K562 (cell line): ENCODE results near the gene RALGAPA2. TPM values are rescaled to one million over a fixed set of nuclear protein-coding genes. Genes with fewer than 3 reads are reported as not detected.

Experiments
- ATAC-seq: fragments of 200-7000 bp; cut with Tn5 transposase; 3 replicates; pipeline ENCODE4 v1.9.1; 2020; ENCODE audit warnings: moderate library complexity
- BruUV-seq: library from RNA; stranded (reverse); fragments of 400-500 nt; replicated peaks from 2 replicates; lab custom pipeline; 2021; lab: Mats Ljungman, UMichigan
- CTCF ChIA-PET: fragments of 300-600 bp; formaldehyde crosslinking; extraction: SDS; loops from one replicate; lab custom pipeline; 2021; ENCODE audit warnings: low intra/inter-chr PET ratio; lab: Yijun Ruan, JAX
- POLR2A ChIA-PET: fragments of 300-600, 350-650 bp; sonication (Branson Sonifier 250); formaldehyde crosslinking; extraction: SDS; loops from one replicate; lab custom pipeline; 2021; ENCODE audit warnings: antibody characterized with exemption, inconsistent platforms; lab: Yijun Ruan, JAX
- DNase-seq, 4 experiments: peaks; one replicate each; pipeline versions ENCODE4 v3.0.0 to v3.0.0-alpha.2; 2011 to 2018; ENCODE audit warnings: low spot score in 3 of 4, mixed read lengths in 3 of 4; ENCODE audit errors: extremely low read depth in 1 of 4
- FAIRE-seq: peaks from 2 replicates; lab custom pipeline; 2011; peaks lifted over from hg19 to GRCh38; lab: Jason Lieb, UNC
- H2AFZ ChIP-seq: 2 replicates; pipeline ENCODE4 v1.6.0; 2011; ENCODE audit warnings: low read depth, low read length, control low read depth, inconsistent platforms
- H3K27ac ChIP-seq: fragments of 200-600 bp; 3 replicates; pipeline ENCODE4 v1.8.0; 2011; ENCODE audit warnings: low read depth, mild to moderate bottlenecking, control low read depth, inconsistent platforms, low read length, moderate library complexity, mixed read lengths; ENCODE audit errors: extremely low read depth
- H3K27me3 ChIP-seq, 2 experiments: fragments of 300-600 bp in 1 of 2; 2 replicates in 1 of 2; 3 replicates in 1 of 2; pipeline versions ENCODE4 v1.6.0 to v1.8.0; 2011; ENCODE audit warnings: inconsistent platforms in 2 of 2, low read length in 2 of 2, mild to moderate bottlenecking in 1 of 2, mixed read lengths in 1 of 2, moderate library complexity in 1 of 2; ENCODE audit not compliant: control insufficient read depth in 2 of 2, insufficient read depth in 2 of 2
- H3K36me3 ChIP-seq: fragments of 300-600 bp; 3 replicates; pipeline ENCODE4 v1.8.0; 2011; ENCODE audit warnings: mild to moderate bottlenecking, low read length, inconsistent platforms; ENCODE audit not compliant: control insufficient read depth, insufficient read depth
- H3K4me1 ChIP-seq, 2 experiments: fragments of 200-600 bp in 1 of 2; replicated peaks in 1 of 2; 2 replicates in 1 of 2; 3 replicates in 1 of 2; pipeline versions ENCODE4 v1.5.1 to v1.8.0; 2011; ENCODE audit warnings: inconsistent platforms in 2 of 2, low read length in 2 of 2, mild to moderate bottlenecking in 1 of 2, mixed read lengths in 1 of 2, moderate library complexity in 1 of 2; ENCODE audit not compliant: control insufficient read depth in 2 of 2, insufficient read depth in 2 of 2
- H3K4me2 ChIP-seq: 2 replicates; pipeline ENCODE4 v1.6.1; 2011; ENCODE audit warnings: low read length, control low read depth, inconsistent platforms, mixed read lengths; ENCODE audit not compliant: insufficient read depth
- H3K4me3 ChIP-seq: fragments of 200-600 bp; sonication (generic), shearing (Covaris generic); 2 replicates; pipeline ENCODE4 v1.5.1; 2016; ENCODE audit warnings: control low read depth, inconsistent platforms
- H3K79me2 ChIP-seq: fragments of 200-600 bp; 3 replicates; pipeline ENCODE4 v1.8.0; 2011; ENCODE audit warnings: low read length, inconsistent platforms; ENCODE audit not compliant: control insufficient read depth, insufficient read depth
- H3K9ac ChIP-seq, 2 experiments: 2 replicates each; pipeline versions ENCODE4 v1.6.0 to v1.6.1; 2011; ENCODE audit warnings: low read depth in 2 of 2, low read length in 2 of 2, control low read depth in 1 of 2, inconsistent platforms in 1 of 2, mild to moderate bottlenecking in 1 of 2, mixed read lengths in 1 of 2; ENCODE audit not compliant: insufficient read depth in 1 of 2
- H3K9me1 ChIP-seq: one replicate; pipeline ENCODE4 v1.6.0; 2011; ENCODE audit warnings: inconsistent platforms, mild to moderate bottlenecking, low read length, moderate library complexity; ENCODE audit not compliant: control insufficient read depth, insufficient read depth
- H3K9me3 ChIP-seq: replicated peaks from 2 replicates; pipeline ENCODE4 v1.5.1; 2011; ENCODE audit warnings: low read depth, low read length, inconsistent platforms; ENCODE audit not compliant: control insufficient read depth, insufficient read depth
- H4K20me1 ChIP-seq: replicated peaks from 2 replicates; pipeline ENCODE4 v1.6.1; 2011; ENCODE audit warnings: low read length, inconsistent platforms, mixed read lengths; ENCODE audit not compliant: control insufficient read depth, insufficient read depth
- ARID1B ChIP-seq: fragments of 450-650 bp; IDR thresholded peaks from 2 replicates; pipeline ENCODE4 v1.6.1; 2016; ENCODE audit warnings: antibody characterized with exemption, mild to moderate bottlenecking, inconsistent platforms
- CBFA2T2 ChIP-seq: fragments of 450-650 bp; conservative IDR thresholded peaks from 2 replicates; pipeline ENCODE4 v1.6.1; 2017; ENCODE audit warnings: mild to moderate bottlenecking
- CBX3 ChIP-seq, 2 experiments: IDR thresholded peaks; 1 replicate in 1 of 2; 2 replicates in 1 of 2; pipeline ENCODE4 v1.6.1; 2012; ENCODE audit warnings: inconsistent platforms in 2 of 2, low read length in 2 of 2, borderline replicate concordance in 1 of 2, control low read depth in 1 of 2
- DDX20 ChIP-seq: fragments of 450-650 bp; IDR thresholded peaks from 2 replicates; pipeline ENCODE4 v1.6.1; 2016; ENCODE audit warnings: missing genetic modification characterization, low read depth, mild to moderate bottlenecking, missing compliant biosample characterization, moderate library complexity
- MECOM ChIP-seq: fragments of 250-450 bp; sonication (Bioruptor Pico); IDR thresholded peaks from 2 replicates; pipeline ENCODE4 v1.8.0; 2022; ENCODE audit warnings: inconsistent platforms
- PURB ChIP-seq: sonication (generic); formaldehyde crosslinking; IDR thresholded peaks from 2 replicates; pipeline ENCODE4 v1.9.0; 2021; ENCODE audit warnings: low read depth, mild to moderate bottlenecking, missing genetic modification reagents
- RAD51 ChIP-seq: fragments of 450-650 bp; IDR thresholded peaks from 2 replicates; pipeline ENCODE4 v1.7.1; 2016; ENCODE audit warnings: low read depth, mild to moderate bottlenecking, borderline replicate concordance
- RUNX1 ChIP-seq: sonication (generic); IDR thresholded peaks from 2 replicates; pipeline ENCODE4 v1.6.1; 2016; ENCODE audit warnings: antibody characterized with exemption, low read depth
- TAF7 ChIP-seq: fragments of 450-650 bp; IDR thresholded peaks from 2 replicates; pipeline ENCODE4 v1.6.1; 2016; ENCODE audit warnings: missing genetic modification characterization, missing compliant biosample characterization
- ZNF140 ChIP-seq: fragments of 250-450 bp; sonication (Bioruptor Pico); IDR thresholded peaks from 2 replicates; pipeline ENCODE4 v1.8.0; 2021; ENCODE audit warnings: moderate library complexity, mild to moderate bottlenecking, inconsistent platforms
- ZNF785 ChIP-seq: fragments of 250-450 bp; sonication (Bioruptor Pico); IDR thresholded peaks from 2 replicates; pipeline ENCODE4 v1.4.0; 2020; ENCODE audit warnings: mild to moderate bottlenecking
- WGBS: fragments of 100-300 bp; shearing (Covaris generic); methylation state at CpG from one replicate; pipeline ENCODE4 v1.1.6; 2016; ENCODE audit warnings: low coverage, mixed read lengths; ENCODE audit not compliant: insufficient coverage; ENCODE audit errors: missing lambda C conversion rate; 5-methylcytosine and 5-hydroxymethylcytosine counted together
- in situ Hi-C: fragments of 300-500 bp; cut with MboI; formaldehyde crosslinking; loops from 4 replicates; pipeline ENCODE4 v1.15.0; 2018; ENCODE audit warnings: inconsistent platforms, mixed read lengths
- intact Hi-C: fragments of 100-400 bp; cut with micrococcal nuclease; formaldehyde crosslinking; loops from 2 replicates; pipeline ENCODE4 v1.14.2; 2022
- polyA plus RNA-seq, 8 experiments: library from polyadenylated mRNA; depleted of rRNA in 4 of 8; stranded (reverse) in 5 of 8; unstranded in 3 of 8; fragments of >200 nt; fragmentation: Nextera tagmentation in 2 of 8; fragmentation: Illumina TruSeq in 1 of 8; extraction: Ambion mirVana in 2 of 8; extraction: Trizol in 1 of 8; gene quantifications; 2 replicates each; pipeline versions ENCODE4 v1.2.1 to v1.2.3, GENCODE V29; 2011 to 2014; ENCODE audit warnings: inconsistent platforms in 1 of 8, missing spikeins in 1 of 8
- total RNA-seq, 7 experiments: library from RNA; depleted of rRNA in 6 of 7; stranded (reverse); fragments of >200 nt in 6 of 7; fragmentation: Illumina TruSeq in 2 of 7; extraction: Trizol in 2 of 7; gene quantifications; 2 replicates each; pipeline versions ENCODE4 v1.2.1 to v1.2.3, GENCODE V29; 2011 to 2021; ENCODE audit warnings: low replicate concordance in 1 of 7
- TF ChIP-seq, protein P1 (sequence below): fragments of 250-450 bp; sonication (Bioruptor Pico); IDR thresholded peaks from 2 replicates; pipeline ENCODE4 v1.5.0; 2020; ENCODE audit warnings: mild to moderate bottlenecking
- TF ChIP-seq, protein P2 (sequence below): sonication (generic); formaldehyde crosslinking; IDR thresholded peaks from 2 replicates; pipeline ENCODE4 v1.8.0; 2023; ENCODE audit warnings: missing genetic modification reagents, mild to moderate bottlenecking, borderline replicate concordance
- TF ChIP-seq, protein P3 (sequence below): sonication (generic); formaldehyde crosslinking; IDR thresholded peaks from 2 replicates; pipeline ENCODE4 v1.8.0; 2022; ENCODE audit warnings: mild to moderate bottlenecking, missing genetic modification reagents

The RALGAPA2 gene
- total and polyA plus RNA-seq, 9 of the 15 experiments (the other 6 are each of a cell fraction or from before 2014, with no cell fraction given), result 0.35 to 2.7 (median 1.4) TPM

DNA sequence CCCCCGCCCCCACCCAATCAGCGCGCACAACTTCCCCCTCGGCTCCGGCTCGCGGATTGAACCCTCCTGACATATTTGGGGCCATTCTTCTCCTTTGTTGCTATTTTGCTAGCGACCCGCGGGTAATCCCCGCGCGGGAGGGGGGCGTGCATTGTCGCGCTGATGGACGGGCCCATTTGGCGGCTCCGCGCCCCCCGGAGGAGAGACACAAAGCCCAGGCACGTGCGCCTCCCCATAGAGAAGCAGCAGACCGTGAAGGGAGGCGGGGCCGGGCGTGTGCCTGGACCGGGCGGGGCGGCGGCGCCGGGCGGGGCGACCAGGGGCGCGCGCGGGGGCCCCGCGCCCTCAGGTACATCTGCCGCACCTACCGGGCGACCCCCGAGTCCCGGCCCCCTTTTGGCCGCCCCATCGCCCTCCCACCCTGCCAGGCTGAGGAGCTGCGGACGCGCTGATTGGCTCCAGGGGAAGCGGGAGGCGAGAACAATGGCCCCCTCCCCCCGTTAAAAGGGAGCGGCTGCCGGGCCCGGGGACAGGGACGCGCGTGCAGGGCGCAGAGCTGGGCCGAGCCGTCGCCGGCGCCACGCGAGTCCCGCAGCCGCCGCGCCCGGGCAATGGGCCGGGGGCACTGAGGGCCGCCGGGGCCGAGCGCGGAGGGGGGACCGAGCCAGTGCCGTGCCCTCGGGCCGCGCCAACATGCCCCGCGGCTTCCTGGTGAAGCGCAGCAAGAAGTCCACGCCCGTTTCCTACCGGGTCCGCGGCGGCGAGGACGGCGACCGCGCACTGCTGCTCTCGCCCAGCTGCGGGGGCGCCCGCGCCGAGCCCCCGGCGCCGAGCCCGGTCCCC, 344.6 kb downstream of the RALGAPA2 start, which contains the start of gene INSM1:
INSM1 (plus strand) TSS at position 530 of the 843 bp plus-strand sequence; CDS start at position 694, 164 bp downstream.
- BruUV-seq, result no TSS peak

More for the DNA sequence above, 344.6 kb downstream of the RALGAPA2 start, which contains the start of gene INSM1:
- no peaks in the 10 kb centered on the region for H3K36me3 ChIP-seq
- TF ChIP-seq PURB (CRISPR knock-in tag) (no peak), MECOM (no peak), RAD51 (no peak), RUNX1 (no peak), ZNF140 (no peak), ARID1B (no peak), CBX3 (IDR thresholded peaks at IDR 0.05; ENCODE audit: borderline replicate concordance in 1 of 2, low read length in 2 of 2) (no peak), CBFA2T2 (no peak), TAF7 (tag) (no peak), ZNF785 (CRISPR knock-in tag) (no peak), DDX20 (no peak)
- TF ChIP-seq, protein P1, sequence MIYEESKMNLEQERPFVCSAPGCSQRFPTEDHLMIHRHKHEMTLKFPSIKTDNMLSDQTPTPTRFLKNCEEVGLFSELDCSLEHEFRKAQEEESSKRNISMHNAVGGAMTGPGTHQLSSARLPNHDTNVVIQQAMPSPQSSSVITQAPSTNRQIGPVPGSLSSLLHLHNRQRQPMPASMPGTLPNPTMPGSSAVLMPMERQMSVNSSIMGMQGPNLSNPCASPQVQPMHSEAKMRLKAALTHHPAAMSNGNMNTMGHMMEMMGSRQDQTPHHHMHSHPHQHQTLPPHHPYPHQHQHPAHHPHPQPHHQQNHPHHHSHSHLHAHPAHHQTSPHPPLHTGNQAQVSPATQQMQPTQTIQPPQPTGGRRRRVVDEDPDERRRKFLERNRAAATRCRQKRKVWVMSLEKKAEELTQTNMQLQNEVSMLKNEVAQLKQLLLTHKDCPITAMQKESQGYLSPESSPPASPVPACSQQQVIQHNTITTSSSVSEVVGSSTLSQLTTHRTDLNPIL (CRISPR knock-in tag), result no peak
- TF ChIP-seq, protein P2, sequence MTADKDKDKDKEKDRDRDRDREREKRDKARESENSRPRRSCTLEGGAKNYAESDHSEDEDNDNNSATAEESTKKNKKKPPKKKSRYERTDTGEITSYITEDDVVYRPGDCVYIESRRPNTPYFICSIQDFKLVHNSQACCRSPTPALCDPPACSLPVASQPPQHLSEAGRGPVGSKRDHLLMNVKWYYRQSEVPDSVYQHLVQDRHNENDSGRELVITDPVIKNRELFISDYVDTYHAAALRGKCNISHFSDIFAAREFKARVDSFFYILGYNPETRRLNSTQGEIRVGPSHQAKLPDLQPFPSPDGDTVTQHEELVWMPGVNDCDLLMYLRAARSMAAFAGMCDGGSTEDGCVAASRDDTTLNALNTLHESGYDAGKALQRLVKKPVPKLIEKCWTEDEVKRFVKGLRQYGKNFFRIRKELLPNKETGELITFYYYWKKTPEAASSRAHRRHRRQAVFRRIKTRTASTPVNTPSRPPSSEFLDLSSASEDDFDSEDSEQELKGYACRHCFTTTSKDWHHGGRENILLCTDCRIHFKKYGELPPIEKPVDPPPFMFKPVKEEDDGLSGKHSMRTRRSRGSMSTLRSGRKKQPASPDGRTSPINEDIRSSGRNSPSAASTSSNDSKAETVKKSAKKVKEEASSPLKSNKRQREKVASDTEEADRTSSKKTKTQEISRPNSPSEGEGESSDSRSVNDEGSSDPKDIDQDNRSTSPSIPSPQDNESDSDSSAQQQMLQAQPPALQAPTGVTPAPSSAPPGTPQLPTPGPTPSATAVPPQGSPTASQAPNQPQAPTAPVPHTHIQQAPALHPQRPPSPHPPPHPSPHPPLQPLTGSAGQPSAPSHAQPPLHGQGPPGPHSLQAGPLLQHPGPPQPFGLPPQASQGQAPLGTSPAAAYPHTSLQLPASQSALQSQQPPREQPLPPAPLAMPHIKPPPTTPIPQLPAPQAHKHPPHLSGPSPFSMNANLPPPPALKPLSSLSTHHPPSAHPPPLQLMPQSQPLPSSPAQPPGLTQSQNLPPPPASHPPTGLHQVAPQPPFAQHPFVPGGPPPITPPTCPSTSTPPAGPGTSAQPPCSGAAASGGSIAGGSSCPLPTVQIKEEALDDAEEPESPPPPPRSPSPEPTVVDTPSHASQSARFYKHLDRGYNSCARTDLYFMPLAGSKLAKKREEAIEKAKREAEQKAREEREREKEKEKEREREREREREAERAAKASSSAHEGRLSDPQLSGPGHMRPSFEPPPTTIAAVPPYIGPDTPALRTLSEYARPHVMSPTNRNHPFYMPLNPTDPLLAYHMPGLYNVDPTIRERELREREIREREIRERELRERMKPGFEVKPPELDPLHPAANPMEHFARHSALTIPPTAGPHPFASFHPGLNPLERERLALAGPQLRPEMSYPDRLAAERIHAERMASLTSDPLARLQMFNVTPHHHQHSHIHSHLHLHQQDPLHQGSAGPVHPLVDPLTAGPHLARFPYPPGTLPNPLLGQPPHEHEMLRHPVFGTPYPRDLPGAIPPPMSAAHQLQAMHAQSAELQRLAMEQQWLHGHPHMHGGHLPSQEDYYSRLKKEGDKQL, result no peak
- TF ChIP-seq, protein P3, sequence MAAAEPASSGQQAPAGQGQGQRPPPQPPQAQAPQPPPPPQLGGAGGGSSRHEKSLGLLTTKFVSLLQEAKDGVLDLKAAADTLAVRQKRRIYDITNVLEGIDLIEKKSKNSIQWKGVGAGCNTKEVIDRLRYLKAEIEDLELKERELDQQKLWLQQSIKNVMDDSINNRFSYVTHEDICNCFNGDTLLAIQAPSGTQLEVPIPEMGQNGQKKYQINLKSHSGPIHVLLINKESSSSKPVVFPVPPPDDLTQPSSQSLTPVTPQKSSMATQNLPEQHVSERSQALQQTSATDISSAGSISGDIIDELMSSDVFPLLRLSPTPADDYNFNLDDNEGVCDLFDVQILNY, result no peak
- no peaks in the 10 kb centered on the region for H3K9me3 ChIP-seq
- CTCF ChIA-PET, result no interaction called here
- DNase-seq (no peak), FAIRE-seq (no peak), ATAC-seq (no peak)
- H3K9ac ChIP-seq, result no peak within 1 kb of the TSS
- no peaks in the 10 kb centered on the region; a peak in 1 of 5 replicates for H3K4me1 ChIP-seq
- 20% methylated on average over 2 of the region's 108 CpGs for WGBS
- H4K20me1 ChIP-seq, result no peaks in the 10 kb centered on the region
- H3K4me2 ChIP-seq, result no peak within 1 kb of the TSS
- intact Hi-C loops (no loop called here), in situ Hi-C loops (no loop called here)
- H2AFZ ChIP-seq, result no peak within 1 kb of the TSS
- H3K79me2 ChIP-seq, result no peaks in the 10 kb centered on the region
- peaks cover 0 to 19% of the 10 kb centered on the region in 2 experiments; a peak in 2 of 5 replicates for H3K27me3 ChIP-seq
- no peak within 1 kb of the TSS for H3K4me3 ChIP-seq
- no peak within 1 kb of the TSS for H3K27ac ChIP-seq
- H3K9me1 ChIP-seq, result no peaks in the 10 kb centered on the region
- POLR2A ChIA-PET, result no interaction called here
